ENCODE measurements around the gene BCL2L11. TPM values are rescaled to one million over a fixed set of nuclear protein-coding genes. Genes with fewer than 3 reads are reported as not detected.
"Not testable (repeated sequence)": the region's sequence is repeated elsewhere in the genome, so short reads cannot be mapped to it uniquely, and the experiment has no call there.

The BCL2L11 gene
- 0.78 and 0.80 TPM in 2 replicates for polyA plus RNA-seq (2011; rRNA removed)
- polyA minus RNA-seq (2011; rRNA and poly(A)+ RNA removed) = 1.8 and 3.3 TPM in 2 replicates

GRCh38 chr2:111120253-111121027, at the start of gene BCL2L11:
BCL2L11 (plus strand) TSS chr2:111120914; CDS start chr2:111123746, 2,832 bp downstream.
- Histone ChIP-seq H3K27me3 (ENCODE audit: control insufficient read depth, insufficient read depth, low read length) (peaks cover 3% of the 10 kb centered on the region; the same call in 1 of the 2 replicates), H3K36me3 (ENCODE audit: control insufficient read depth, insufficient read depth, low read length) (no peaks in the 10 kb centered on the region), H3K4me3 (ENCODE audit: low read depth, low read length) (peak within 1 kb of the TSS; percentile 91)
- TF ChIP-seq, protein P1, sequence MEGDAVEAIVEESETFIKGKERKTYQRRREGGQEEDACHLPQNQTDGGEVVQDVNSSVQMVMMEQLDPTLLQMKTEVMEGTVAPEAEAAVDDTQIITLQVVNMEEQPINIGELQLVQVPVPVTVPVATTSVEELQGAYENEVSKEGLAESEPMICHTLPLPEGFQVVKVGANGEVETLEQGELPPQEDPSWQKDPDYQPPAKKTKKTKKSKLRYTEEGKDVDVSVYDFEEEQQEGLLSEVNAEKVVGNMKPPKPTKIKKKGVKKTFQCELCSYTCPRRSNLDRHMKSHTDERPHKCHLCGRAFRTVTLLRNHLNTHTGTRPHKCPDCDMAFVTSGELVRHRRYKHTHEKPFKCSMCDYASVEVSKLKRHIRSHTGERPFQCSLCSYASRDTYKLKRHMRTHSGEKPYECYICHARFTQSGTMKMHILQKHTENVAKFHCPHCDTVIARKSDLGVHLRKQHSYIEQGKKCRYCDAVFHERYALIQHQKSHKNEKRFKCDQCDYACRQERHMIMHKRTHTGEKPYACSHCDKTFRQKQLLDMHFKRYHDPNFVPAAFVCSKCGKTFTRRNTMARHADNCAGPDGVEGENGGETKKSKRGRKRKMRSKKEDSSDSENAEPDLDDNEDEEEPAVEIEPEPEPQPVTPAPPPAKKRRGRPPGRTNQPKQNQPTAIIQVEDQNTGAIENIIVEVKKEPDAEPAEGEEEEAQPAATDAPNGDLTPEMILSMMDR (IDR thresholded peaks at IDR 0.05; ENCODE audit: insufficient read depth, low read depth, low read length) = peak; percentile 13; the same call in 1 of the 2 replicates
- peak; percentile 28 for DNase-seq (ENCODE audit: low read depth)
- ChIA-PET POLR2A (no interaction called here), CTCF (interaction anchor here (0.6 to 1.6 kb wide), 5 partner anchors 13 to 542 kb away, joined by 3 read pairs; no protein-coding TSS in a partner anchor)

- H3K4me3 ChIP-seq (ENCODE audit: low read depth, low read length) = no peak overlapping the region
- H3K36me3 ChIP-seq (ENCODE audit: control insufficient read depth, insufficient read depth, low read length) = no peaks in the 10 kb centered on the region
- DNase-seq (ENCODE audit: low read depth) = peak; percentile 26
- CTCF ChIA-PET = no interaction called here
- POLR2A ChIA-PET = no interaction called here
- TF ChIP-seq, protein P1 (IDR thresholded peaks at IDR 0.05; ENCODE audit: insufficient read depth, low read depth, low read length) = no peak
- peaks cover 1% of the 10 kb centered on the region; the same call in 1 of the 2 replicates for H3K27me3 ChIP-seq (ENCODE audit: control insufficient read depth, insufficient read depth, low read length)
Measured at GRCh38 chr2:111071600-111072171, 49.0 kb upstream of the BCL2L11 start.

- CTCF ChIA-PET = no interaction called here
- POLR2A ChIA-PET = no interaction called here
- TF ChIP-seq, protein P1 (IDR thresholded peaks at IDR 0.05; ENCODE audit: insufficient read depth, low read depth, low read length) = no peak
- peaks cover 2% of the 10 kb centered on the region; the same call in 1 of the 2 replicates for H3K27me3 ChIP-seq (ENCODE audit: control insufficient read depth, insufficient read depth, low read length)
- H3K4me3 ChIP-seq (ENCODE audit: low read depth, low read length) = no peak overlapping the region
- H3K36me3 ChIP-seq (ENCODE audit: control insufficient read depth, insufficient read depth, low read length) = no peaks in the 10 kb centered on the region
- DNase-seq (ENCODE audit: low read depth) = peak; percentile 22
Measured at GRCh38 chr2:111072220-111072871, 48.4 kb upstream of the BCL2L11 start.

DNA sequence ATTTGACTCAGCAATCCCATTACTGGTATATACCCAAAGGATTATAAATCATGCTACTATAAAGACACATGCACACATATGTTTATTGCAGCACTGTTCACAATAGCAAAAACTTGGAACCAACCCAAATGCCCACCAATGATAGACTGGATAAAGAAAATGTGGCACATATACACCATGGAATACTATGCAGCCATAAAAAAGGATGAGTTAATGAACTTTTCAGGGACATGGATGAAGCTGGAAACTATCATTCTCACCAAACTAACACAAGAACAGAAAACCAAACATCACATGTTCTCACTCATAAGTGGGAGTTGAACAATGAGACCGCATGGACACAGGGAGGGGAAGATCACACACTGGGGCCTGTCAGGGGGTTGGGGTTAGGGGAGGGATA, 38.1 kb upstream of the BCL2L11 start:
- POLR2A ChIA-PET = not testable (repeated sequence)

GRCh38 chr2:111091811-111092211, 28.9 kb upstream of the BCL2L11 start:
- ChIA-PET POLR2A (no interaction called here), CTCF (no interaction called here)
- Histone ChIP-seq H3K27me3 (ENCODE audit: control insufficient read depth, insufficient read depth, low read length) (peaks cover 23% of the 10 kb centered on the region), H3K36me3 (ENCODE audit: control insufficient read depth, insufficient read depth, low read length) (no peaks in the 10 kb centered on the region), H3K4me3 (ENCODE audit: low read depth, low read length) (no peak overlapping the region)
- no peak for DNase-seq (ENCODE audit: low read depth)
- TF ChIP-seq, protein P1 (IDR thresholded peaks at IDR 0.05; ENCODE audit: insufficient read depth, low read depth, low read length) = no peak

More for the DNA sequence above, 38.1 kb upstream of the BCL2L11 start:
- DNase-seq (ENCODE audit: low read depth); H3K36me3 ChIP-seq (ENCODE audit: control insufficient read depth, insufficient read depth, low read length); H3K4me3 ChIP-seq (ENCODE audit: low read depth, low read length); CTCF ChIA-PET; H3K27me3 ChIP-seq (ENCODE audit: control insufficient read depth, insufficient read depth, low read length): not testable (repeated sequence)
